PC-3 (cell line): ENCODE data around the gene RPS6KA1. TPM values are rescaled to one million over a fixed set of nuclear protein-coding genes. Genes with fewer than 3 reads are reported as not detected.

ENCODE experiments used
- ATAC-seq: fragments of 200-7000 bp; cut with Tn5 transposase; 2 replicates; pipeline ENCODE4 v1.9.1; 2020; ENCODE audit warnings: mild to moderate bottlenecking, moderate library complexity
- BruUV-seq: library from RNA; stranded (reverse); fragments of 400-500 nt; replicated peaks from 2 replicates; lab custom pipeline; 2021; lab: Mats Ljungman, UMichigan
- CTCF ChIA-PET: fragments of 300-600 bp; sonication (Branson Sonifier 250); formaldehyde crosslinking; loops from one replicate; lab custom pipeline; 2022; ENCODE audit warnings: antibody characterized with exemption; lab: Charles Lee
- POLR2A ChIA-PET: fragments of 300-600 bp; sonication (Branson Sonifier 250); formaldehyde crosslinking; loops from one replicate; lab custom pipeline; 2022; ENCODE audit warnings: antibody characterized with exemption; ENCODE audit not compliant: unreplicated experiment; lab: Charles Lee
- DNase-seq: peaks from one replicate; pipeline ENCODE4 v3.0.0-alpha.2; 2015
- H2AFZ ChIP-seq: fragments of 300-600 bp; sonication (generic); 2 replicates; pipeline ENCODE4 v1.6.0; 2016; ENCODE audit warnings: antibody characterized with exemption, low read length
- H3F3A ChIP-seq: fragments of 300-600 bp; sonication (generic); one replicate; pipeline ENCODE4 v1.6.0; 2017; ENCODE audit warnings: antibody characterized with exemption, low read length, control low read depth, mild to moderate bottlenecking; ENCODE audit not compliant: unreplicated experiment
- H3K27ac ChIP-seq: fragments of 300-600 bp; sonication (generic); 2 replicates; pipeline ENCODE4 v1.5.1; 2016; ENCODE audit warnings: mild to moderate bottlenecking, low read length
- H3K27me3 ChIP-seq: fragments of 300-600 bp; sonication (generic); 2 replicates; pipeline ENCODE4 v1.6.1; 2016; ENCODE audit warnings: low read length, mixed read lengths
- H3K36me3 ChIP-seq: fragments of 300-600 bp; sonication (generic); 2 replicates; pipeline ENCODE4 v1.6.1; 2016; ENCODE audit warnings: low read depth, mixed run types, low read length, mixed read lengths
- H3K4me1 ChIP-seq: fragments of 300-600 bp; sonication (generic); 2 replicates; pipeline ENCODE4 v1.5.1; 2016; ENCODE audit warnings: low read length; ENCODE audit not compliant: insufficient read depth
- H3K4me2 ChIP-seq: fragments of 300-600 bp; sonication (generic); 2 replicates; pipeline ENCODE4 v1.6.0; 2016; ENCODE audit warnings: low read length
- H3K4me3 ChIP-seq: fragments of 300-600 bp; sonication (generic); 2 replicates; pipeline ENCODE4 v1.5.1; 2016; ENCODE audit warnings: mild to moderate bottlenecking, low read length, mixed read lengths
- H3K79me2 ChIP-seq: fragments of 300-600 bp; sonication (generic); 2 replicates; pipeline ENCODE4 v1.6.1; 2017; ENCODE audit warnings: low read length, mixed read lengths
- H3K9ac ChIP-seq: fragments of 300-600 bp; sonication (generic); 2 replicates; pipeline ENCODE4 v1.6.0; 2016; ENCODE audit warnings: mild to moderate bottlenecking, low read length
- H3K9me2 ChIP-seq: fragments of 300-600 bp; sonication (generic); replicated peaks from 2 replicates; pipeline ENCODE4 v1.6.1; 2016; ENCODE audit warnings: mixed run types, low read length, mixed read lengths
- H3K9me3 ChIP-seq: fragments of 300-600 bp; sonication (generic); 2 replicates; pipeline ENCODE4 v1.6.1; 2016; ENCODE audit warnings: low read length, mixed read lengths
- H4K20me1 ChIP-seq: fragments of 300-600 bp; sonication (generic); 2 replicates; pipeline ENCODE4 v1.6.1; 2016; ENCODE audit warnings: low read length, mixed read lengths
- CTCF ChIP-seq: fragments of 300-600 bp; sonication (generic); conservative IDR thresholded peaks from 2 replicates; pipeline ENCODE4 v1.5.1; 2017; ENCODE audit warnings: antibody characterized with exemption, low read depth, mild to moderate bottlenecking, low read length
- EZH2 ChIP-seq: fragments of 300-600 bp; sonication (generic); IDR thresholded peaks from one replicate; pipeline ENCODE4 v1.6.1; 2017; ENCODE audit warnings: antibody characterized with exemption, mild to moderate bottlenecking, low read length; ENCODE audit not compliant: unreplicated experiment
- EZH2phosphoT487 ChIP-seq: fragments of 300-600 bp; sonication (generic); IDR thresholded peaks from 2 replicates; pipeline ENCODE4 v1.6.1; 2018; ENCODE audit warnings: mild to moderate bottlenecking, antibody characterized with exemption, low read length, borderline replicate concordance
- intact Hi-C: fragments of 100-400 bp; cut with micrococcal nuclease; formaldehyde crosslinking; loops from 2 replicates; pipeline ENCODE4 v1.9.0; 2023
- total RNA-seq: library from RNA; depleted of rRNA; stranded (reverse); fragments of >200 nt; gene quantifications from 2 replicates; pipeline ENCODE4 v1.2.3, GENCODE V29; 2014

The RPS6KA1 gene
- total RNA-seq, 1 experiment from 2014 or later: 98.2 TPM

GRCh38 chr1:26520339-26520738 lies 9.2 kb upstream of the RPS6KA1 start:
- H3K79me2 ChIP-seq: no peaks in the 10 kb centered on the region
- ChIA-PET POLR2A (no interaction called here), CTCF (no interaction called here)
- no peaks in the 10 kb centered on the region for H3K9me3 ChIP-seq
- no peak for TF ChIP-seq EZH2phosphoT487
- no peak for TF ChIP-seq CTCF
- no peak for TF ChIP-seq EZH2
- BruUV-seq: no TSS peak
- intact Hi-C loops: no loop called here
- no peak overlapping the region for H3K4me2 ChIP-seq
- H3K4me1 ChIP-seq: peaks cover 15% of the 10 kb centered on the region
- H2AFZ ChIP-seq: no peak overlapping the region
- no peak overlapping the region for H3K27ac ChIP-seq
- ATAC-seq (no peak), DNase-seq (no peak)
- H3K36me3 ChIP-seq: no peaks in the 10 kb centered on the region
- H3K4me3 ChIP-seq: no peak overlapping the region
- H4K20me1 ChIP-seq: no peaks in the 10 kb centered on the region
- H3K27me3 ChIP-seq: no peaks in the 10 kb centered on the region
- H3K9me2 ChIP-seq: no peaks in the 10 kb centered on the region
- H3K9ac ChIP-seq: no peak overlapping the region
- H3F3A ChIP-seq: no peaks in the 10 kb centered on the region

- H3F3A ChIP-seq: no peaks in the 10 kb centered on the region
- H3K9me3 ChIP-seq: no peaks in the 10 kb centered on the region
- ChIA-PET POLR2A (no interaction called here), CTCF (no interaction called here)
- no peaks in the 10 kb centered on the region for H3K27me3 ChIP-seq
- H3K79me2 ChIP-seq: no peaks in the 10 kb centered on the region
- no peak overlapping the region for H3K9ac ChIP-seq
- no peak overlapping the region for H3K4me3 ChIP-seq
- H3K36me3 ChIP-seq: no peaks in the 10 kb centered on the region
- H3K4me2 ChIP-seq: no peak overlapping the region
- intact Hi-C loops: no loop called here
- no peak overlapping the region for H3K27ac ChIP-seq
- no peak for DNase-seq
- H3K4me1 ChIP-seq: peaks cover 15% of the 10 kb centered on the region
- BruUV-seq: no TSS peak
- no peaks in the 10 kb centered on the region for H4K20me1 ChIP-seq
- no peak for ATAC-seq
- no peaks in the 10 kb centered on the region for H3K9me2 ChIP-seq
- no peak for TF ChIP-seq CTCF
- TF ChIP-seq EZH2phosphoT487: no peak
- TF ChIP-seq EZH2: no peak
- H2AFZ ChIP-seq: no peak overlapping the region
Observed at GRCh38 chr1:26521669-26522030, 7.9 kb upstream of the RPS6KA1 start.

DNA sequence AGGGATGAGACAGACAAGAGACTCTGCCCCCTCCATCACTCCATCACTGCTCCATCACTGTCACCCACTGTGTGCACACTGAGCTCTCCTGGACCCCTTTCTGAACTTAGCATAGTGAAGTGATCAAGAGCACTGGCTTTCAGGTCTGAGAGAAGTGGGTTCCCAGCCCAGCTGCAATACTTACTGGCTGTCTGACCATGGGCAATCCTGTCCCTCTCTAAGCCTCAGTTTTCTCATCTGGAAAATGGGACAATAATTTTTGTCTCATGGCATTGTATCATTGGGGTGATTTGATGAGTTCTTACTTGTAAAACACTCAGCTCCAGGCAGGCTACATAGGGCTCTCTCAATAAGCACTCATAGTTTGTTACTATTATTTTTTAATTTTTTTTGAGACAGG lies 7.5 kb upstream of the RPS6KA1 start:
- TF ChIP-seq EZH2 (no peak), CTCF (no peak), EZH2phosphoT487 (no peak)
- H3K79me2 ChIP-seq: no peaks in the 10 kb centered on the region
- no peak overlapping the region for H3K27ac ChIP-seq
- POLR2A ChIA-PET: no interaction called here
- no TSS peak for BruUV-seq
- H3F3A ChIP-seq: no peaks in the 10 kb centered on the region
- intact Hi-C loops: no loop called here
- H3K36me3 ChIP-seq: no peaks in the 10 kb centered on the region
- H3K9me2 ChIP-seq: no peaks in the 10 kb centered on the region
- ATAC-seq: no peak
- CTCF ChIA-PET: no interaction called here
- no peaks in the 10 kb centered on the region for H3K9me3 ChIP-seq
- no peak overlapping the region for H2AFZ ChIP-seq
- no peak overlapping the region for H3K9ac ChIP-seq
- H3K4me3 ChIP-seq: no peak overlapping the region
- H3K4me2 ChIP-seq: no peak overlapping the region
- H3K4me1 ChIP-seq: peaks cover 15% of the 10 kb centered on the region
- no peaks in the 10 kb centered on the region for H3K27me3 ChIP-seq
- no peak for DNase-seq
- H4K20me1 ChIP-seq: no peaks in the 10 kb centered on the region
